Measurements from ENCODE around the gene ATP7A.

GRCh38 chrX:78029663-78030062, 119.2 kb downstream of the ATP7A start:
- peak in 4 of 6 experiments; percentile 19 to 65 (median 56) for TF ChIP-seq CTCF (IDR thresholded peaks at IDR 0.05)
- TF ChIP-seq POLR2A (IDR thresholded peaks at IDR 0.05) = no peak

All from Peyer's patch (tissue), 4 donors.